ENCODE results near the gene ASXL3.

ASXL3 gene

GRCh38 chr18:33577685-33578517 lies at the start of gene ASXL3:
TSS of gene ASXL3 (plus strand) at chr18:33578219. CDS start at chr18:33578632, 413 bp downstream.
- DNase-seq (ENCODE audit: low read depth) = no peak
- TF ChIP-seq, protein P1, sequence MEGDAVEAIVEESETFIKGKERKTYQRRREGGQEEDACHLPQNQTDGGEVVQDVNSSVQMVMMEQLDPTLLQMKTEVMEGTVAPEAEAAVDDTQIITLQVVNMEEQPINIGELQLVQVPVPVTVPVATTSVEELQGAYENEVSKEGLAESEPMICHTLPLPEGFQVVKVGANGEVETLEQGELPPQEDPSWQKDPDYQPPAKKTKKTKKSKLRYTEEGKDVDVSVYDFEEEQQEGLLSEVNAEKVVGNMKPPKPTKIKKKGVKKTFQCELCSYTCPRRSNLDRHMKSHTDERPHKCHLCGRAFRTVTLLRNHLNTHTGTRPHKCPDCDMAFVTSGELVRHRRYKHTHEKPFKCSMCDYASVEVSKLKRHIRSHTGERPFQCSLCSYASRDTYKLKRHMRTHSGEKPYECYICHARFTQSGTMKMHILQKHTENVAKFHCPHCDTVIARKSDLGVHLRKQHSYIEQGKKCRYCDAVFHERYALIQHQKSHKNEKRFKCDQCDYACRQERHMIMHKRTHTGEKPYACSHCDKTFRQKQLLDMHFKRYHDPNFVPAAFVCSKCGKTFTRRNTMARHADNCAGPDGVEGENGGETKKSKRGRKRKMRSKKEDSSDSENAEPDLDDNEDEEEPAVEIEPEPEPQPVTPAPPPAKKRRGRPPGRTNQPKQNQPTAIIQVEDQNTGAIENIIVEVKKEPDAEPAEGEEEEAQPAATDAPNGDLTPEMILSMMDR (IDR thresholded peaks at IDR 0.05; ENCODE audit: low read depth, low read length, missing control alignments) = no peak
- H3K4me3 ChIP-seq (ENCODE audit: low read depth, low read length) = peak within 1 kb of the TSS; percentile 50

- TF ChIP-seq, protein P1 (IDR thresholded peaks at IDR 0.05; ENCODE audit: low read depth, low read length, missing control alignments) = no peak
- H3K4me3 ChIP-seq (ENCODE audit: low read depth, low read length) = no peak overlapping the region
- DNase-seq (ENCODE audit: low read depth) = no peak
Observed at GRCh38 chr18:33532978-33533377, 45.0 kb upstream of the ASXL3 start.

GRCh38 chr18:33536904-33537303 lies 41.1 kb upstream of the ASXL3 start:
- no peak for DNase-seq (ENCODE audit: low read depth)
- no peak overlapping the region for H3K4me3 ChIP-seq (ENCODE audit: low read depth, low read length)
- TF ChIP-seq, protein P1 (IDR thresholded peaks at IDR 0.05; ENCODE audit: low read depth, low read length, missing control alignments) = no peak

DNA sequence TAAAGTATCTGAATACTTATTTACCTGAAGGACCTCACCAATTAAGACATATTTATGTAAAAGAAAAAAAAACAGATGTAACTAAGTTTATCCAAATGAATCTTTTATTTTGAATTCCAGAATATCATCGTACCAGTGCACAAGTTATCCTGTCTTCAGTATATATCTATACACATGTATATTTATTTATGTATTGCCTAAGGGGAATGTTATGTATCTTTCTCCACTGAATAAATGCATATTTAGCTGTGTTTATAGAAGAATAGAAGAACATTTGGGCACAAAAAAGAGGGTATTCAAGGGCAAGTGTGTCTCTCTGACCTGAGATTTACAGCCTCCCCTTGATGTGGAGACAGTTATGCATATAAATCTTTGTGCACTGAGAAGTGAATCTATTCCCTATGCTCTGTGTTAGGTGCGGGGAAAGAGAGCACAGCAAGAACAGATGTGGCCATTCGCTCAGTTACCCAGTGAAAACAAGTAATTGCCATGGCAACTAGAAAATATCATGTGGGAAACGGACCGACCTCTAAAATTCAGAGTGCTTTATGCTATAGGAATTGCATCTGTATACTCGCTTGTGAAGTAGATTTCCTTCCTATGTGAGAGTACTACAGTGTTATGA lies 39.5 kb upstream of the ASXL3 start:
- no peak for DNase-seq (ENCODE audit: low read depth)
- H3K4me3 ChIP-seq (ENCODE audit: low read depth, low read length) = no peak overlapping the region
- TF ChIP-seq, protein P1 (IDR thresholded peaks at IDR 0.05; ENCODE audit: low read depth, low read length, missing control alignments) = no peak

- TF ChIP-seq, protein P1 (IDR thresholded peaks at IDR 0.05; ENCODE audit: low read depth, low read length, missing control alignments) = no peak
- no peak overlapping the region for H3K4me3 ChIP-seq (ENCODE audit: low read depth, low read length)
- DNase-seq (ENCODE audit: low read depth) = no peak
Observed at GRCh38 chr18:33540392-33540791, 37.6 kb upstream of the ASXL3 start.

- TF ChIP-seq, protein P1 (IDR thresholded peaks at IDR 0.05; ENCODE audit: low read depth, low read length, missing control alignments) = no peak
- H3K4me3 ChIP-seq (ENCODE audit: low read depth, low read length) = no peak overlapping the region
- DNase-seq (ENCODE audit: low read depth) = no peak
Observed at GRCh38 chr18:33541316-33541715, 36.7 kb upstream of the ASXL3 start.

All from GM12864 (cell line).